ENCODE results near the gene ZP2. TPM values are rescaled to one million over a fixed set of nuclear protein-coding genes. Genes with fewer than 3 reads are reported as not detected.

Gene ZP2
- total RNA-seq, 2 experiments from 2014 or later = not detected

- Mint-ChIP-seq H3K27me3 (peaks cover 24% of the 10 kb centered on the region), H3K9me3 (no peaks in the 10 kb centered on the region), H3K4me1 (ENCODE audit: low read depth) (no peaks in the 10 kb centered on the region), H3K27ac (no peak within 1 kb of the TSS), H3K4me3 (no peak within 1 kb of the TSS), H3K36me3 (ENCODE audit: low read depth) (no peaks in the 10 kb centered on the region)
- no peak for TF ChIP-seq CTCF (IDR thresholded peaks at IDR 0.05)
- ChIA-PET CTCF (no interaction called here), POLR2A (no interaction called here)
- DNase-seq (no peak), ATAC-seq (no peak)
- intact Hi-C loops (cut with micrococcal nuclease) = loop anchor here (10.0 kb wide), 1 partner anchor 154 kb away; no protein-coding TSS in a partner anchor
These were observed 60.9 kb downstream of the ZP2 start, which contains the start of gene DNAH3 for GRCh38 chr16:21150375-21151001. Gene DNAH3 (minus strand): TSS chr16:21150846. CDS start chr16:21150319, 527 bp downstream.

Other genes with a start within 250 kb of the ZP2 start
- under 1 TPM in 1 of 2 experiments, not detected in 1; 0.02 TPM for gene DNAH3, start 60.7 kb downstream of the ZP2 start, total RNA-seq
- 10 to 100 TPM; 10.3 to 12.6 TPM for gene LDAF1, start 52.9 kb downstream of the ZP2 start, total RNA-seq
- gene ANKS4B, start 22.1 kb upstream of the ZP2 start, total RNA-seq = not detected
- not detected for gene CRYM, start 66.7 kb upstream of the ZP2 start, total RNA-seq

Data from activated CD8-positive, alpha-beta T cell treated with anti-CD3 and anti-CD28 coated beads for 36 hours (primary cell).